GM15510 (cell line): ENCODE measurements around the gene ZFYVE21.

Experiments used
- POLR2A ChIP-seq: IDR thresholded peaks from 3 replicates; pipeline ENCODE4 v1.6.1; 2011; ENCODE audit warnings: borderline replicate concordance; ENCODE audit not compliant: insufficient read length; ENCODE audit errors: extremely low read depth

The ZFYVE21 gene

GRCh38 chr14:103734081-103734888, 18.7 kb downstream of the ZFYVE21 start:
- TF ChIP-seq POLR2A = no peak

GRCh38 chr14:103735022-103735421, 19.4 kb downstream of the ZFYVE21 start:
- no peak for TF ChIP-seq POLR2A

- TF ChIP-seq POLR2A = no peak
These were observed 19.8 kb downstream of the ZFYVE21 start for GRCh38 chr14:103735439-103735814.

- TF ChIP-seq POLR2A = no peak
These were observed 20.4 kb downstream of the ZFYVE21 start for GRCh38 chr14:103735815-103736545.

- no peak for TF ChIP-seq POLR2A
These were observed 21.2 kb downstream of the ZFYVE21 start for GRCh38 chr14:103736546-103737431.

GRCh38 chr14:103737432-103738045, 21.9 kb downstream of the ZFYVE21 start:
- no peak for TF ChIP-seq POLR2A

GRCh38 chr14:103738166-103738565, 22.6 kb downstream of the ZFYVE21 start:
- no peak for TF ChIP-seq POLR2A

GRCh38 chr14:103738701-103739451, 23.3 kb downstream of the ZFYVE21 start:
- no peak for TF ChIP-seq POLR2A

GRCh38 chr14:103739466-103739792, 23.8 kb downstream of the ZFYVE21 start:
- no peak for TF ChIP-seq POLR2A

GRCh38 chr14:103739793-103740501, 24.3 kb downstream of the ZFYVE21 start:
- TF ChIP-seq POLR2A = no peak

GRCh38 chr14:103740991-103741689, 25.5 kb downstream of the ZFYVE21 start:
- TF ChIP-seq POLR2A = no peak

GRCh38 chr14:103741876-103742275, 26.3 kb downstream of the ZFYVE21 start:
- no peak for TF ChIP-seq POLR2A
